GM21423 (cell line): ENCODE data around the gene MRPL42.
"Not testable (repeated sequence)": the region's sequence is repeated elsewhere in the genome, so short reads cannot be mapped to it uniquely, and the experiment has no call there.

Experiments
- ATAC-seq: cut with Tn5 transposase; IDR thresholded peaks from one replicate; pipeline ENCODE4 v1.9.1; 2021; ENCODE audit warnings: mild to moderate bottlenecking, moderate library complexity; ENCODE audit not compliant: unreplicated experiment

The MRPL42 gene

GRCh38 chr12:93467351-93468007 is at the start of gene MRPL42:
MRPL42 (plus strand) TSS chr12:93467514; CDS start chr12:93469286, 1,772 bp downstream.
- ATAC-seq = peak; percentile 89

- no peak for ATAC-seq
These were observed 49.3 kb upstream of the MRPL42 start for GRCh38 chr12:93417967-93418480.

- peak; percentile 40 for ATAC-seq
These were observed 47.8 kb upstream of the MRPL42 start for GRCh38 chr12:93419388-93420034.

GRCh38 chr12:93422050-93422449 is 45.3 kb upstream of the MRPL42 start:
- no peak for ATAC-seq

GRCh38 chr12:93425736-93426411 is 41.4 kb upstream of the MRPL42 start:
- ATAC-seq = no peak

GRCh38 chr12:93426412-93426805 is 40.9 kb upstream of the MRPL42 start:
- ATAC-seq = no peak

GRCh38 chr12:93427779-93428564 is 39.3 kb upstream of the MRPL42 start:
- no peak for ATAC-seq

- no peak for ATAC-seq
These were observed 37.9 kb upstream of the MRPL42 start for GRCh38 chr12:93429448-93429847.

- ATAC-seq = no peak
These were observed 37.5 kb upstream of the MRPL42 start for GRCh38 chr12:93429852-93430251.

GRCh38 chr12:93430280-93430679 is 37.0 kb upstream of the MRPL42 start:
- ATAC-seq = no peak

- not testable (repeated sequence) for ATAC-seq
These were observed 35.3 kb upstream of the MRPL42 start for GRCh38 chr12:93432031-93432430.

- ATAC-seq = no peak
These were observed 33.0 kb upstream of the MRPL42 start for GRCh38 chr12:93434256-93434865.

- no peak for ATAC-seq
These were observed 28.9 kb upstream of the MRPL42 start for GRCh38 chr12:93438266-93439050.

- no peak for ATAC-seq
These were observed 27.1 kb upstream of the MRPL42 start for GRCh38 chr12:93440043-93440835.

GRCh38 chr12:93441081-93441616 is 26.2 kb upstream of the MRPL42 start:
- ATAC-seq = peak; percentile 9

GRCh38 chr12:93441617-93442410 is 25.5 kb upstream of the MRPL42 start, which contains the start of gene UBE2N:
UBE2N (minus strand) TSS chr12:93441947; CDS start chr12:93441884, 63 bp downstream.
- ATAC-seq = peak; percentile 74

- ATAC-seq = no peak
These were observed 24.6 kb upstream of the MRPL42 start for GRCh38 chr12:93442411-93443340.
